Activated CD8-positive, alpha-beta memory T cell treated with anti-CD3 and anti-CD28 coated beads, Interleukin-2, amount 50 U/mL, for 24 hours (primary cell): Measurements from ENCODE around the gene TSC22D4.
A peak's percentile ranks its signal among the peaks of the same experiment; 100 is the strongest.
"Not testable (repeated sequence)": the region's sequence is repeated elsewhere in the genome, so short reads cannot be mapped to it uniquely, and the experiment has no call there.

Source experiments
- DNase-seq: peaks from one replicate; pipeline ENCODE4 v3.0.0-alpha.2; 2020; ENCODE audit errors: extremely low read depth

The TSC22D4 gene

GRCh38 chr7:100478958-100479660, at the start of gene TSC22D4:
Gene TSC22D4 (minus strand): TSS chr7:100479214. CDS start chr7:100478038, 1,176 bp downstream.
- peak; percentile 69 for DNase-seq

- not testable (repeated sequence) for DNase-seq
These were observed 49.3 kb upstream of the TSC22D4 start for GRCh38 chr7:100528108-100528866.

- not testable (repeated sequence) for DNase-seq
These were observed 44.2 kb upstream of the TSC22D4 start for GRCh38 chr7:100523192-100523591.

DNA sequence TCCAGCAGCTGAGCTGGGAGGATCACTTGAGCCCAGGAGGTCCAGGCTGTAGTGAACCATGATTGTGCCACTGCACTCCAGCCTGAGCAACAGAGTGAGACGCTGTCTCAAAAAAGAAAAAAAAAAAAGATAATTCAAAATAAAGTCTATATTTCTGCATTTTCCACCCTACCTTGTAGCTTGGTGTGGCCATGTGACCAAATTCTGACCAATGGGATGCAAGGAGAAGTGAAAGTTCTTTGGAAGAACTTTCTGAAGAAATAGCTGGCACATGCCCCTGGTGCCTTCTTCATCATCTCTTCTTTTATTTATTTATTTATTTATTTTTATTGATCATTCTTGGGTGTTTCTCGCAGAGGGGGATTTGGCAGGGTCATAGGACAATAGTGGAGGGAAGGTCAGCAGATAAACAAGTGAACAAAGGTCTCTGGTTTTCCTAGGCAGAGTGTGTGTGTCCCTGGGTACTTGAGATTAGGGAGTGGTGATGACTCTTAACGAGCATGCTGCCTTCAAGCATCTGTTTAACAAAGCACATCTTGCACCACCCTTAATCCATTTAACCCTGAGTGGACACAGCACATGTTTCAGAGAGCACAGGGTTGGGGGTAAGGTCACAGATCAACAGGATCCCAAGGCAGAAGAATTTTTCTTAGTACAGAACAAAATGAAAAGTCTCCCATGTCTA, 43.0 kb upstream of the TSC22D4 start:
- not testable (repeated sequence) for DNase-seq

- no peak for DNase-seq
These were observed 42.1 kb upstream of the TSC22D4 start for GRCh38 chr7:100521076-100521475.

DNA sequence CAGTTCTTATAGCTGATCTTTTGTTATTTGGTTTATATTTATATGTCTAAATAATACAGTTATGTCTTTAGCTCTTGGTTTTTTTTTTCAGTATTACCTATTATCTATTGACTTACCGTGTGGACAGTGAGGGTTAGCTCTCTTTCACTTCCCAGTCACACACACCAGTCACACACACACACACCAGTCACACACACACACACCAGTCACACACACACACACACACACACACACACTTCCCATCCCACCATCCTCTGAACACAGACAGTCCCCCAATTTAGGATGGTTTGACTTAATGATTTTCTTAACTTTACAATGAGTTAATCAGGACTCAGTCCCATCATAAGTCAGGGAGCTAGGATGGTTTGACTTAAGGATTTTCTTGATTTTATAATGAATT, 41.1 kb upstream of the TSC22D4 start:
- DNase-seq = no peak

DNA sequence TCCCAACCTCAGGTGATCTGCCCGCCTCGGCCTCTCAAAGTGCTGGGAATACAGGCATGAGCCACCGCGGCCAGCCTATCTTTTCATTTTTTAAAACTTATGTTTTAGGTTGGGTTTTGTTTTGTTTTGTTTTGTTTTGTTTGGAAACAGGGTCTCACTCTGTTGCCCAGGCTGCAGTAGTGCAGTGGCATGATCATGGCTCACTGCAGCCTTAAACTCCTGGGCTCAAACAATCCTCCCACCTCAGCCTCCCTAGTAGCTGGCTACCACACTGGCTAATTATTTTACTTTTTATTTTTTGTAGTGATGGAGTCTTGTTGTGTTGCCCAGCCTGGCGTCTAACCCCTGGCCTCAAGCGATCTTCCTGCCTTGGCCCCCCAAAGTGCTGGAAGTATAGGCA, 40.6 kb upstream of the TSC22D4 start:
- no peak for DNase-seq

- no peak for DNase-seq
These were observed 38.3 kb upstream of the TSC22D4 start for GRCh38 chr7:100517305-100517704.

DNA sequence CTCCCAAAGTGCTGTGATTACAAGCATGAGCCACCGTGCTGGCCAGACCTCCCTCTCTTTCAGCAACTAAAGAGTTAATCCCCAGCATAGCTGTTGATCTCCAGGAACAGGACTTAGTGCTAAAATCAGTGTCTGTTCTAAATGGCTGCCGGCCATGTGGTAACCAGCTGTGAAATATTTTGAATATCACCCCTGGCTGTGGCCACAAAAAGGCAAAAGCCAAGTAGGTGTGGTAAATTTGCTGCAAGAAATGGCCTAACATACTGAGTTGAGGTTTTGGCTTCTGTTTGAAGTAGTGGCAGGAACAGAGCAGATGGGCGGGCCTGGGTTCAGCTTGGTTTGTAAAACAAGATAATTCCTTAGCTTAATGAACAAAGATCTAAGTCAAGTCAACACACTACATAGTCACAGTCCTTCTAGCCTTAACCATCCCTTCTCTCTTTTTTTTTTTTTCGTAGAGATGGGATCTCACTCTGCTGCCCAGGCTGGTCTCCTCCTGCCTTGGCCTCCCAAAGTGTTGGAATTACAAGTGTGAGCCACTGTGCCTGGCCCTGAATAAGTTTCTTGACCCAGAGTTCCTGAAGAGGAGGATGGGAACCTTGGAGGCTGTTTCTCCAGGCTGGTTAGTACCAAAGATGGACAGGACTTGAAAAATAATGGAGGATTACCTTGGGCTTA, 37.3 kb upstream of the TSC22D4 start:
- DNase-seq = no peak

DNA sequence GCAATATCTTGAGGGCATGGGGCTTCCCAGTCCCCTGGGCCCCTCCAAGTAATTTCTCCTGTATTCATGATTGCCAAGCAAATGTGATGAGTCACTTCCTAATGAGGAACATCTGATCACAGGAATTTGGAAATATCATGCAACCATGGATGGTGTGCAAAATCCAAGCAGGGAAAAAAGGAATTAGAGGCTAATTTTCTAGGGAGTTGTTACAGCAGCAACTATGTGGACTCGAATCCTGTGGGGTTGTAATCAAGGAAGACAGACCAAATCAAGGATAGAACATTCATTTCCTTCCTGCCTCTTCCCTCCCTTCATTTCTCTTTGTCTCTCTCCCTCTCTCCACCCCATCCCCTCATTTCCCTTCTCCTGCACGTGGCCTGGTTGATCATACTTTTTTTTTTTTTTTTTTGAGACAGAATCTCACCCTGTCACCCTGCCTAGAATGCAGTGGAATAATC, 36.1 kb upstream of the TSC22D4 start:
- no peak for DNase-seq

GRCh38 chr7:100513212-100513810, 34.3 kb upstream of the TSC22D4 start:
- DNase-seq = no peak

DNA sequence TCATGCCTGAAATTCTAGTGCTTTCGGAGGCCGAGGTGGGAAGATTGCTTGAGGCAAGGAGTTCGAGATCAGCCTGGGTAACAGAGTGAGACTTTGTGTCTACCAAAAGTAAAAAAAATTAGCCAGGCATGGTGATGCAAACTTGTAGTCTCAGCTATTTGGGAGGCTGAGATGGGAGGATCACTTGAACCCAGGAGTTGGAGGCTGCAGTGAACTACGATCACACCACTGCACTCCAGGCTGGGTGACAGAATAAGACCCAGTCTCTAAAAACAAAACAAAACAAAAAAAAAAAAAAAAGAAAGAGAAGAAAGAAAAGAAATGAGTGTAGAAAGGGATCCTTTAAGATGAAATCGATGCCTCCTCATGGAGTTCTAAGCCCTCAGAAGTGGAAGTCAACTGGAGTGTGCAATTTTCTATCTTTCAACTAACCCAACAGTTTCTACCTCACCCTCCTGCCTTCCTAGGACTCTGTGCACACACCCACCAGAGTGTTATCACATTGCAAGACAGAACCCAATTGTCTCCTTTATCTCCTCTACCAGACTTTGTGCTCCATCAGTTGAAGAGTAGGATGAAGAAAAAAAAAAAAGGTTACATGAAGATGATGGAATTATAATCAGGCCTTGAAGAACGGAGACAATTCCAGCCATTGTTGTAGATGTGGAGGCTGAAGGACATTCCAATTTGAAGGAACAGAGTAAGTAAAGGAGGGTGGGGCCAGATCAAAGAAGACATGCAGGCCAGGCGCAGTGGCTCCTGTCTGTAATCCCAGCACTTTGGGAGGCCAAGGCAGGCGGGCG, 31.6 kb upstream of the TSC22D4 start:
- no peak for DNase-seq

DNA sequence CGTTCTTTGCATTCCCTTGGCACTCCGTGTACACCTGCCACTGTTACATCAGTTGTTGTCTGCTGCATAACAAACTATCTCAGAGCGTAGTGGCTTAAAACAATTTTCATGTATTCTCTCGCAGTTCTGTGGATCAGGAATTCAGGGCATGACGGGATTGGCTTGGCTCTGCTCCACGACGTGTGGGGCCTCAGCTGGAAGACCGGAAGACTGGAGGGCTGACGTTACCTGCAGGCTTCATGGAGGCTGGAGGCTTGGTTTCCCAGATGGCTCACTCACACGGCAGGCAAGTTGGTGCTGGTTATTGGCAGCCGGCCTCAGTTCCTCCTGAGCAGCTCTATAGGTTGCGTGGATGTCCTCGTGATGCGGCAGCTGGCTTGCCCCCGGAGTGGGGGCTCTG, 30.2 kb upstream of the TSC22D4 start:
- DNase-seq = no peak

DNA sequence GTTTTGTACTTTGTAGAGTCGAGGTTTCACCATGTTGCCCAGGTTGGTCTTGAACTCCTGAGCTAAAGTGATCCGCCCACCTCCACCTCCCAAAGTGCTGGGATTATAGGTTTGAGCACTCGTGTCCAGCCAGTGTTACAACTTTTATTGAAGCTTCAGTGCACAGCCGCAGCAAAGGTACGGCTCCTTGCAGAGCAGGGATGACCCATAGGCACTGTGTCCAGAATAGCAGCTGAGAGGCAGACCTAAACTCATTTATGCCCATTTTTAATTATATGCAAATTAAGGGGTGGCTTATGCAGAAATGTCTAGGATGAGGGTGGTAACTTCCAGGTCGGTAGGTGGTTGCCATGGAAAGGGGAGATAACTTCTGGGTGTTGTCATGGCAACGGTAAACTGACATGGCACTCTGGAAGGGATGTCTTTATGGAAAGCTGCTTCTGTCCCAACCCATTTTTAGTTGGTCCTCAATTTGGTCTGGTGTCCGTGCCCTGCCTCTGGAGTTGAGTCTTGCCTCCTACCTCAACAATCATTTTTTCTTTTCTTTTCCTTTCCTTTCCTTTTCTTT, 27.4 kb upstream of the TSC22D4 start:
- DNase-seq = no peak

DNA sequence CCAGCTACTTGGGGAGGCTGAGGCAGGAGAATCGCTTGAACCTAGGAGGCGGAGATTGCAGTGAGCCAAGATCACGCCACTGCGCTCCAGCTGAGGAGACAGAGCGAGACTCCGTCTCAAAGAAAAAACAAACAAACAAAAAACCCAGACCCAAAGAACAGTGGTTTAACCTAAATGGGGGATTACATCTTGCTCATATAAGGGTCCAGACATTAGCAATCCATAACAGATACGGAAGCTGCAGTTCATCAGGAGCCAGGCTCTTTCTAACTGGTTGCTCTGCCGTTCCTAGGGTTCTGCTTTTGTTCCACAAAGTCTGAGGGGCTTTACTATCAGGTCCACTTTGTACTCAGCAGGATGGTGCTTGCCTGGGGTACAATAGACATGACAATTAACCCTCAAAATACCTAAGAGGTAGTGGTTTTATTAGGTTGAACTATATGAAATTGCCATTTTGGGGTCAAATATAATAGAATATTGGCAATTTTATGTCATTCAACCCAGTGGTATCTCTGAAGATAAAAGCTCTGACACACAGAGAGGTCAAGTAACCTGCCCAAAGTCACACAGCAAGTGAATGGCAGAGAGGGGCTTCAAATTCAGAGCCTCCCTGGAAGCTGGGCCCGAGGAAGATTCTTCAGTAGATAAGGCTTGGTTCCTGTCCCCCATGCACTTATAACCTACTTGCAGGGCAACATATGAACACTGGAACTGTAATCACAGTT, 26.0 kb upstream of the TSC22D4 start:
- DNase-seq = no peak

GRCh38 chr7:100504031-100504430, 25.0 kb upstream of the TSC22D4 start:
- not testable (repeated sequence) for DNase-seq

DNA sequence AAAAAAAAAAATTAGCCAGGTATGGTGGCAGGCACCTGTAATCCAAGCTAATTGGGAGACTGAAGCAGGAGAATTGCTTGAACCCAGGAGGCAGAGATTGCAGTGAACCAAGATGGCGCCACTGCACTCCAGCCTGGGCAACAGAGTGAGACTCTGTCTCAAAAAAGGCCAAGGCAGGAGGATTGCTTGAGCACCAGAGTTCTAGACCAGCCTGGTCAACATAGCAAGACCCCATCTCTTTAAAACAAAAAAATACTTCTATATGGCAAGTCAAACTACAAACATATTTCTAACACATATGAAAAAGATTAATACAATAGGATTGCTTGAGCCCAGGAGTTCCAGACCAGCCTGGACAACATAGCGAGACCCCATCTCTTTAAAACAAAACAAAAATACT, 21.7 kb upstream of the TSC22D4 start:
- not testable (repeated sequence) for DNase-seq

DNA sequence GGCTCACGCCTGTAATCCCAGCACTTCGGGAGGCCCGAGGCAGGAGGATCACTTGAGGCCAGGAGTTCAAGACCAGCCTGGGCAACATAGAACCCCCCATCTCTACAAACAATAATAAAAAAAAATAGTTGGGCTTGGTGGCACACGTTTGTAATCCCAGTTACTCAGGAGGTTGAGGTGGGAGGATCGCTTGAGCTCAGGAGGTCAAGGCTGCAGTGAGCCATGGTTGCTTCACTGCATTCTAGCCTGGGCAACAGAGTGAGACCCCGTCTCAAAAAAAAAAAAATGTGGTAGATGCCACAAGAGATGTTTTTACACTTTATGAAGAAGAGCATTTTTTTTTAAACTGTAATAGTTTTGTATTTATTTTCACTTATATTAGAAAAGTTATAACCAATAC, 17.5 kb upstream of the TSC22D4 start:
- DNase-seq = no peak

GRCh38 chr7:100493476-100494264, 14.7 kb upstream of the TSC22D4 start:
- no peak for DNase-seq
